ENCODE measurements around the gene SETBP1. TPM values are rescaled to one million over a fixed set of nuclear protein-coding genes. Genes with fewer than 3 reads are reported as not detected.

SETBP1 gene
- total and polyA plus RNA-seq, 8 donors = 19.7 to 27.5 (median 21.5) TPM

GRCh38 chr18:44637210-44638033 is 43.3 kb upstream of the SETBP1 start:
- intact Hi-C loops (cut with DNase I) = no loop called here
- no peaks in the 10 kb centered on the region for H3K9me3 ChIP-seq
- no peaks in the 10 kb centered on the region for H3K36me3 ChIP-seq
- no peak for DNase-seq
- no peaks in the 10 kb centered on the region for H3K4me1 ChIP-seq
- H3K27me3 ChIP-seq = no peaks in the 10 kb centered on the region
- H3K27ac ChIP-seq = no peak overlapping the region
- ATAC-seq = peak; percentile 70
- no peak overlapping the region for H3K4me3 ChIP-seq
- no peak for TF ChIP-seq CTCF (IDR thresholded peaks at IDR 0.05)

- no peak for DNase-seq
- no peaks in the 10 kb centered on the region for H3K27me3 ChIP-seq
- no peaks in the 10 kb centered on the region for H3K36me3 ChIP-seq
- intact Hi-C loops (cut with DNase I) = no loop called here
- no peak overlapping the region for H3K4me3 ChIP-seq
- H3K4me1 ChIP-seq = no peaks in the 10 kb centered on the region
- no peak overlapping the region for H3K27ac ChIP-seq
- ATAC-seq = no peak
- no peak for TF ChIP-seq CTCF (IDR thresholded peaks at IDR 0.05)
- no peaks in the 10 kb centered on the region for H3K9me3 ChIP-seq
Observed at GRCh38 chr18:44638034-44638540, 42.6 kb upstream of the SETBP1 start.

- H3K27ac ChIP-seq = no peak overlapping the region
- no peak for DNase-seq
- no peak overlapping the region for H3K4me3 ChIP-seq
- H3K4me1 ChIP-seq = no peaks in the 10 kb centered on the region
- no peaks in the 10 kb centered on the region for H3K27me3 ChIP-seq
- H3K9me3 ChIP-seq = no peaks in the 10 kb centered on the region
- no peaks in the 10 kb centered on the region for H3K36me3 ChIP-seq
- intact Hi-C loops (cut with DNase I) = no loop called here
- no peak for ATAC-seq
- no peak for TF ChIP-seq CTCF (IDR thresholded peaks at IDR 0.05)
Observed at GRCh38 chr18:44638811-44639210, 41.9 kb upstream of the SETBP1 start.

GRCh38 chr18:44643004-44643403 is 37.7 kb upstream of the SETBP1 start:
- no peak for TF ChIP-seq CTCF (IDR thresholded peaks at IDR 0.05)
- no peaks in the 10 kb centered on the region for H3K9me3 ChIP-seq
- intact Hi-C loops (cut with DNase I) = no loop called here
- H3K4me1 ChIP-seq = no peaks in the 10 kb centered on the region
- H3K27ac ChIP-seq = no peak overlapping the region
- no peaks in the 10 kb centered on the region for H3K36me3 ChIP-seq
- ATAC-seq (no peak), DNase-seq (no peak)
- H3K27me3 ChIP-seq = no peaks in the 10 kb centered on the region
- H3K4me3 ChIP-seq = no peak overlapping the region

- H3K27me3 ChIP-seq = no peaks in the 10 kb centered on the region
- DNase-seq = peak in 2 of 4 donors; percentile 13 to 24
- no peak for TF ChIP-seq CTCF (IDR thresholded peaks at IDR 0.05)
- peak; percentile 90 for ATAC-seq
- H3K9me3 ChIP-seq = no peaks in the 10 kb centered on the region
- intact Hi-C loops (cut with DNase I) = no loop called here
- H3K4me3 ChIP-seq = no peak overlapping the region
- no peaks in the 10 kb centered on the region for H3K4me1 ChIP-seq
- peak overlapping the region; percentile 21 to 34 for H3K27ac ChIP-seq
- no peaks in the 10 kb centered on the region for H3K36me3 ChIP-seq
Observed at GRCh38 chr18:44651478-44651877, 29.2 kb upstream of the SETBP1 start.

Measured in left lung (tissue), 10 donors.